ENCODE data around the gene PLXNB2.

The PLXNB2 gene

DNA sequence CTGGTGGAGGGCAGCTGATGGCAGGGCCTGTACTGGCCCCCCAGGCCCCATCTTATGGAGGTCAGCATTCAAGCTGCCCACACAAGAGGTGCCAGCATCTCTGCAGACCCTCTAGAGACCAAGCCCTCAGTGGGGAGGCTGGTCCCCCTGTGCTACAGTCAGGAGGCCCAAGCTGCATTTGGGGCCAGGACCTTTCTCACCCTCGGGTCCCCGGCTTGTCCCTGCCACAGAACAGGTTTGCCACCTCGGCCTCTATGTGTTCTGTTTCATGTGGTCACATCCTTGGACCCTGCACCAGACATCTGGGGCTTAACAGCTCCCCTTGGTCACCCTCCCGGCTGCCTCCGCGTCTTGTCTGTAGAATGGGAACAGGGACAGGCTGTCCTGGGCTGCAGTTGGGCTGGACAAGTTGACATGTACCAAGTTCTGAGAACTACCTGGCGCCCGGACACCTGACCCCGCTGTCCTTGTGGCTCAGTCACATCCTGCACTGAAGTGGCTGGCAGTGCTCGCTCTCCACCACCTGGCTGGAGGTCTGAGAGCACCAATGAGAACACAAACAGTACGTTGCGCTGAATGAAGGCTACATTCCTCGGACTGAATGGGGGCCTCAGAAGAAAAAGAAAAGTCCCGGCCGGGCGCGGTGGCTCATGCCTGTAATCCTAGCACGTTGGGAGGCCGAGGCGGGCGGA, 2.7 kb upstream of the PLXNB2 start:
- no peak for DNase-seq (ENCODE audit: low spot score)

- no peak for DNase-seq (ENCODE audit: low spot score)
Measured at GRCh38 chr22:50309601-50309991, 2.1 kb upstream of the PLXNB2 start.

GRCh38 chr22:50308986-50309600, 1.6 kb upstream of the PLXNB2 start:
- DNase-seq (ENCODE audit: low spot score): no peak

DNA sequence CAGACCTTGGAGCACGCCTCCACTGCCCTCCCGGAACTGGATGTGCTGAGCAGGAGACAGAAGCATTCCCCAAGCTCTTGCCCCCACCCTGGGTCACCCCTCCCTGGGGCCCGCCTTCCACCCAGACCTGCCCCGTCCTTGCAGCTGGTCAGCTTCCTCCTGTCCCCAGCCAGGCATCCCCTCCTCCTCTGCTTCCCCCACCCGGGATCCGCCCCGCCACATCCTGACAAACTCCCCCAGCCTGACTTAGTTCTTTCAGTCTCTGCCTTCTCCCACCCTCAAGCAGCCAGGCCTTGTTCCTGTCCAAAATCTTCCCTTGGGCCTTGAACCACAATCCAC, 1.1 kb upstream of the PLXNB2 start:
- DNase-seq (ENCODE audit: low spot score): no peak

DNA sequence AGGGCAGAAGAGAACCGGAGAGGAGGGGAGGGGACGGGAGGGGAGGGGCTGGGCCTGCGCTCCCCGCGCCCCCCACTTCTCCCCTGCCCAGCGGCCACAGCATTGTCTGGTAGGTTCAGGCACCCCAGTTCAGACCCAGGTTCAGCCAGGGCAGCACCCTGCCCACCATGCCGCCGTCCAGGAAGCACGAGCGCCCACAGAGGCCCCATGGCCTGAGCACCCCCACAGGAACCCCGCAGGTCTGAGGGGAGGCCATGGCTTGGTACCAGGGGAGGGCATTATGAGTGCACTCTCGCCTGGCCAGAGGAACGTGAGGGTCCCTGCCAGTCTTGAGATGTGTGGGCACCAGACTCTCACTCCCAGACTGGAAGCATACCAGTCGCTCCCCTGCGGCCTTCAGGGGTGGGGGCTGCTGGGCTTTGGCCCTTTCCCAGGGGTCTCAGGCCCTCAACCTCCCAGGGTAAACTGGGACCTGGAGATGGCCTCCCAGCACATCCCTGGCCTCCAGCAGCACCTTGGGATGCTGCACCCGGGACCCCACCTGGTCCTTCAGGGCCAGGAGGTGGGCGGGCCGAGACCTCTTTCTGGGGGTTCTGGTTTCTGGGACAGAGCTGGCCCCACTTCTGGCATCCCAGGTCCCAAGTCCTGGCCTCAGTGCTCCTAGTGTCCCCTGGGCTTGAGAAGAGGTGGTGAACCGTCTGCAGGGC, 597 bp upstream of the PLXNB2 start:
- DNase-seq (ENCODE audit: low spot score): no peak

GRCh38 chr22:50305923-50306566, 1.4 kb downstream of the PLXNB2 start:
- peak; percentile 62 for DNase-seq (ENCODE audit: low spot score)

DNA sequence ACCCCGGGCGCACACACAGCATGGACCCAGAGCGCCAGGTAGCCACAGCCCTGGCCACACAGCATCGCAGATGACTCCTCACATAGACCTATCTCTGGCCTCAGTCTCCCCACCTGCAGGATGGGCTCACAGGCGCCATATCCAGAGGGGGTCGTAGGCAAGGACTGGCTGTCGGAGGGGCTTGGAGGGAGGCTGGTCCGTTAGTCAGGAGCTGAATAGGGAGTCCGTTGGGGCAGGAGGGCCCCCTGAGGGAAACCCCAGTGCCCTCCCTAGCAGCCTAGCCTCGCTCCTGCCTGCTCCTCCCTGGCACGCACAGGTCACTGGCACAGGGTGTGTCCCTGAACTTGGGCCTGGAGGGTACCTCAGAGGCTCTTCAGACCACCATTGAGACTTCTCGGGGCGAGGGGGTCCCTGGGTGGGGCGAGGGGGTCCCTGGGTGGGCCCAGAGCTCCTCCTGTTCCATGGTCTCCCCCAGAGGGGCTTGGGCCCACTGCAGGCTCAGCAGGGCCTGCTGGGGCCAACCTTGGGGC, 2.0 kb downstream of the PLXNB2 start:
- no peak for DNase-seq (ENCODE audit: low spot score)

- DNase-seq (ENCODE audit: low spot score): no peak
Measured at GRCh38 chr22:50304528-50305392, 2.7 kb downstream of the PLXNB2 start.

GRCh38 chr22:50303848-50304527, 3.5 kb downstream of the PLXNB2 start:
- DNase-seq (ENCODE audit: low spot score): no peak

DNA sequence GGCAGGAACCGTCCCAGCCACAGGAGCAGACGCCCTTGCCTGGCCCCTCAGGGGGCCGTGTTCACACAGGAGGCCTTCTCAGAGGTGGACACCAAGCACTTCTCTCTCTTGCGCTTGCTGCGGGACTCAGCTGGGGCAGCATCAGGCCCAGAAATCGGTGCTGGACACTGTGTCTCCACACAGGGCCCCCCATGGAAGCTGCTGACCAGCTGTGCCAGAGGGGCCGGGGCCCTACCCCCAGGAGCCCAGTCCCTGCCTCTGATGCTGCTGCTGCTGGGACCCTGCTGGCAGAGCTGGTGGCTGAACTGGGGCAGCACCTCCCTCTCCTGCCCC, 4.0 kb downstream of the PLXNB2 start:
- DNase-seq (ENCODE audit: low spot score): no peak

- no peak for DNase-seq (ENCODE audit: low spot score)
Measured at GRCh38 chr22:50302564-50302963, 4.9 kb downstream of the PLXNB2 start.

- DNase-seq (ENCODE audit: low spot score): no peak
Measured at GRCh38 chr22:50302041-50302541, 5.4 kb downstream of the PLXNB2 start.

DNA sequence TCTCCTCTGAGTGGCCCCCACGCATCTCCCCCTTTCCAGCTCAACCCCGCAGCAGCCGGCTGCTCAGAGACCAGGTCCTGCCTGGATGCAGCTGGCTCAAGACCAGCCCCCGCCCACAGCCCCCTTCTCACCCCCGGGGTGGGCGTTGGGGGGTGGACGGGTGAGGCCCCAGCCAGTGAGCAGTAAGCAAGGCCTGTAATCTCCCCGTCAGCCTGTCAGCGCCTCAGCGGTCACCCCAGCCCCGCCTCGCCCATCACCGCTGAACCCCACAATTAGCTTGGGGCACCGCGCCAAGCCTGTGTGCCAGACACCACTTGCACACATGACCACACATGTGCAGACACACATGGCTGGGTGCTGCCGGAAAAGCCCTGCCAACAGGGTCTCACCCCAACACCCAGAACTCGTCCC, 5.9 kb downstream of the PLXNB2 start:
- no peak for DNase-seq (ENCODE audit: low spot score)

- no peak for DNase-seq (ENCODE audit: low spot score)
Measured at GRCh38 chr22:50300620-50301257, 6.7 kb downstream of the PLXNB2 start.

DNA sequence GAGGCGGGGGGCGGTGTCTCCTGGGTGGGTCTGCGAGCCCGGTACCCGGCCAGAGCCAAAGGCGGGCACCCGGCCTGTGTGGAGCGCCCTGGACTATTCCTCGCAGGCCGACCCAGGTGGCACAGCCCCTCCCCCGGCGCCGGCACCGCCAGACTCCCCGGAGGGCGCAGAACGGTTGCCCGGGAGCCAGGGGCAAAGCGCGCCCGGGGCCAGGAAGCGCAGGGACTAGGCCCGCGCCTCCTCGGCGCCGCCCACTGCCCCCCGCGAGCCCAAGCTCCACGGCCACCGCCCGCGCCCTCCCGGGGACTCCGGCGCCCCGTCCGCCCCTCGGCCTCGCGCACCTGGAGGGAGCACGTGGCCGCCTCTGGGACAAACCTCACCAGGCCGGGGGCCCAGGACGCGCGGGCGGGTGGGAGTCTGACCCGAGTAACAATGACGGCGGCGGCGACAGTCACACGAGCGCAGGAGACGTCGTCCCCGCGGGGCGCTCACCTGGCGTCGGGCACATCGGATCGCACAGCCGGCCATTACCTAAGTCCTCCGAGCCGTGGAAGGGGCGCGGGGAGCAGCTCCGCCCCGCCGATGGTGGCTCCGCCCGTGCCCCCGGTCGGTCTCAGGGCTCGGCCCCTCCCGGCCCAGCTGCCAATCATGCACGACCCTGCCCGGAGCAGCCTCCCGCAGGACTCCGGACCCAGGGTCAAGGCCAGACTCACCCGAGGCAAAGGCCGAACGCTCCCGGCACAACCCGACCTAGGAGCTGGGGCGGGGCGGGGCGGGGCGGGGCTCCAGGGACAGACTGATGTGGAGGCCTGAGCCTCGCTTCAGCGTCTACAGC, 7.4 kb downstream of the PLXNB2 start:
- no peak for DNase-seq (ENCODE audit: low spot score)

DNA sequence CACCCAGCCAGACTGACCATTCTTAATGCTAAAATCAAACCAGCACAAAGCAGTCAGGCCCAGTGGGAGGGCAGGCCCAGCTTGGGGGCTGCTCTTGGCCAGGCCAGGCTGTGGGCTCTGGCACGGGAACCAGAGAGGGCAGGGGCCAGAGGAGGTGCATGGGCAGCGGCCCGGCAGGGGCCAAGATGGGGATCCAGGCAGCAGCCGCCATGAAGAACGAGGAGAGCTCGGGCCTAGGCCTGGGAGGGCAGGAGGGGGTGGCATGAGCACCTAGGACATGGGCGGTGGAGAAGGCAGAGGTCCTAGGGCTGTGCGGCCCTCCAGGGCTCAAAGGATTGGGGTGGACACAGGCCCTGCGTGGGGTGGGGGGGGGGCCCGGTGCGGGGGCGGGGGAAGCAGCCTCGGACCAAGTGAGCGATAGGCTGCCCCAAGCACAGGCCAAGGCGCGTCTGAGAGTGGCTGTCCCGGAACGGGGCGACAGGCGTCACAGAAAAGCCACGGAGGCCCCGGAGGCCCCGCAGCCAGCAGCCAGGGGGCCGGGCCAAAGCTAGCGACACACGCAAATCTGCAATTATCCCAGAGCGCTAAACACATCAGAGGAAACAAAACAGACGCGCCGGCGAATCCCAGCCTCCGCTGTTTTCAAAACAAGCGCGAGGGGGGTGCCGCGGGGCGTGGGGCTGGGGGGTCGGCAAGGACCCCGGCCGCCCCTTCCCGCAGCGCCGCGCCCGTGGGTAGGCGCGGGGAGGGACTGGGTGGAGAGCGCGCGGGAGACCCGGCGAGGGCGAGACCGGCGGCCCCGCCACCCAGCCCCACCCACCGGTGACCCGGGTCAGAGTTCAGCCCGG, 8.3 kb downstream of the PLXNB2 start:
- DNase-seq (ENCODE audit: low spot score): no peak

GRCh38 chr22:50298266-50298637, 9.2 kb downstream of the PLXNB2 start:
- no peak for DNase-seq (ENCODE audit: low spot score)

DNA sequence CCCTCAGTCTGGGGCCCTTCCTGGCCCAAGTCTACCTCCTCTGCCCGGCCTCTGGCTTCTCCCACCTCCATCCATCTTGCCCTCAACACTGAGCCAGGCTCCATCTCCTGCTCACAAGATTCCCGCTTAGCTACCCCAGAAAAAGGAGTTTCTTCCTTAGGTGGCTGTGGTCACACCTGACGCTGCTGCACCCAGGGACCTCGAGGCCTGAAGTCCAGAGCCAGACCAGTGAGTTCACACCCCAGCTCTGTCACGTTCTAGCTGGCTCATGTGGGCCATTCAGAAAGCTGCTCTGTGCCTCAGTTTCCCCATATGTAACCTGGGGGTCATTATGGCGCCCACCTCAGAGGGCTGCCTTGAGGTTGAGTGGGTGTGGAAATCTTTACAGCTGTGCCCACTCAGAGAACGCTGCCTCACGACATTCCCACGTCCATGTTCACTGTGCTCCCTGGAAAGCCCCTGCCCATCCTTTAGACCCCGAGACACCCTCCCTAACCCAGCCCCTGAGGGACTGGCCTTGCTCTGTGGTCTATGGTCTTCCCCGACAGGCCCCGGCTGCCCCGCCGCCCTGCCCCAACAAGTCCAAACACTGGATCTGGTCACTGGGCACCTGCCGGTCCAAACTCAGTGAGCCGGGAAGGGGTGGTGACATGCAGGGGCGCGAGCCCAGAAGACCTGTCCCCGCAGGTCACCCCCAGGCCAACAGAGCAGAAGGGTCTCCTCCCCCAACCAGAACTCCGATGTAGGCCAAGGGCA, 9.8 kb downstream of the PLXNB2 start:
- no peak for DNase-seq (ENCODE audit: low spot score)

Measured in hematopoietic multipotent progenitor cell treated with erythropoietin and hydrocortisone succinate and interleukin-3 and kit ligand, for 15 days (in vitro differentiated cells).